Epithelial cell of esophagus (primary cell): Measurements from ENCODE around the gene RBCK1.
A peak's percentile ranks its signal among the peaks of the same experiment; 100 is the strongest.

Source experiments
- DNase-seq: peaks from one replicate; pipeline ENCODE4 v3.0.0; 2010; ENCODE audit warnings: low read depth
- H3K4me3 ChIP-seq: 2 replicates; pipeline ENCODE4 v1.5.1; 2011; ENCODE audit warnings: mild to moderate bottlenecking, low read length, control low read depth
- TF ChIP-seq, protein P1 (sequence below): IDR thresholded peaks from 2 replicates; pipeline ENCODE4 v1.5.1; 2011; ENCODE audit warnings: low read depth, mild to moderate bottlenecking, low read length, control low read depth, inconsistent platforms; ENCODE audit not compliant: insufficient read depth; ENCODE audit errors: missing control alignments

Gene RBCK1

DNA sequence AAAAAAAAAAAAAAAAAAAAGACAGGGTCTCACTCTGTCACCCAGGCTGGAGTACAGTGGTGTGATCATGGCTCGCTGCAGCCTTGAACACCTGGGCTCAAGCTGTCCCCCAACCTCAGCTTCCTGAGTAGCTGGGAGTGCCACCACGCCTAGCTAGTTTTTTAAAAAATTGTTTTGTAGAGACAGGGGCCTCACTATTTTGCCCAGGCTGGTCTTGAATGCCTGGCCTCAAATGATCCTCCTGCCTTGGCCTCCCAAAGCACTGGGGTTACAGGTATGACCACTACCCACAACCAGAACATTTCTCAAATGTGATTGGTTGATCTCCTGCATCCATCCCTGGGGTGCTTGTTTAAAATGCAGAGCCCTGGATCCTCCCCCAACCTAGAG lies 5.6 kb upstream of the RBCK1 start:
- no peak overlapping the region for H3K4me3 ChIP-seq
- DNase-seq, result no peak
- TF ChIP-seq, protein P1, sequence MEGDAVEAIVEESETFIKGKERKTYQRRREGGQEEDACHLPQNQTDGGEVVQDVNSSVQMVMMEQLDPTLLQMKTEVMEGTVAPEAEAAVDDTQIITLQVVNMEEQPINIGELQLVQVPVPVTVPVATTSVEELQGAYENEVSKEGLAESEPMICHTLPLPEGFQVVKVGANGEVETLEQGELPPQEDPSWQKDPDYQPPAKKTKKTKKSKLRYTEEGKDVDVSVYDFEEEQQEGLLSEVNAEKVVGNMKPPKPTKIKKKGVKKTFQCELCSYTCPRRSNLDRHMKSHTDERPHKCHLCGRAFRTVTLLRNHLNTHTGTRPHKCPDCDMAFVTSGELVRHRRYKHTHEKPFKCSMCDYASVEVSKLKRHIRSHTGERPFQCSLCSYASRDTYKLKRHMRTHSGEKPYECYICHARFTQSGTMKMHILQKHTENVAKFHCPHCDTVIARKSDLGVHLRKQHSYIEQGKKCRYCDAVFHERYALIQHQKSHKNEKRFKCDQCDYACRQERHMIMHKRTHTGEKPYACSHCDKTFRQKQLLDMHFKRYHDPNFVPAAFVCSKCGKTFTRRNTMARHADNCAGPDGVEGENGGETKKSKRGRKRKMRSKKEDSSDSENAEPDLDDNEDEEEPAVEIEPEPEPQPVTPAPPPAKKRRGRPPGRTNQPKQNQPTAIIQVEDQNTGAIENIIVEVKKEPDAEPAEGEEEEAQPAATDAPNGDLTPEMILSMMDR, result no peak

DNA sequence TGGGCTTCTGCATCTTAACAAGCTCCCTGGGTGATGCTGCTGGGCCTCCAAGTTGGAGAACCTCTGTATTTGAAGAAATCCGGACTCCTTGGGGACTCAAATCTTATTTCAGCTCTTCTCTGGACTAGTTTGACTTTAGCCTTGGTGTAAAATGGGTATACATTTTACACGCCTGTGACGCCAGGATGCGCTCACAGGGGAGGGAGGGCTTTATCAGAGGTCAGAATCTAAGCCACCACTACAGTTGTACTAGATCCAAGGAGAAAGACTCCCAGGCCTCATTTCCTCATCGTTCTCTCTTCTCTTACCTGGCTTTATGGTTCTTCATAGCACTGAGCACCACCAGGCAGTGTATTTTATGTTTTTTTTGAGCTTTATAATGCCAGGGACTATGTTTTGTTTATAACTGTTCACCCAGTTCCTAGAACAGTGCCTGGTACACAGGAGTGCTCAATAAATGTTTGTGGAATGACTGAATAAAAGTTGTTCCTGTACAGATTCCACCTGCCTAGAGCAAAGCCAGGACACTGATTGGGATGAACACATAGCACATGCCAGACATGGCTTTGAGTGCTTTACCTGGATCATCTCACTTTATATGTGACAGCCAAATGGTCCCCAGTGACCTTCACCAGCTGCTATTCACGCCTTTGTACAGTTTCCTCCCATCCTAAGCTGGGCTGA lies 5.1 kb upstream of the RBCK1 start:
- DNase-seq, result no peak
- TF ChIP-seq, protein P1, result no peak
- no peak overlapping the region for H3K4me3 ChIP-seq

DNA sequence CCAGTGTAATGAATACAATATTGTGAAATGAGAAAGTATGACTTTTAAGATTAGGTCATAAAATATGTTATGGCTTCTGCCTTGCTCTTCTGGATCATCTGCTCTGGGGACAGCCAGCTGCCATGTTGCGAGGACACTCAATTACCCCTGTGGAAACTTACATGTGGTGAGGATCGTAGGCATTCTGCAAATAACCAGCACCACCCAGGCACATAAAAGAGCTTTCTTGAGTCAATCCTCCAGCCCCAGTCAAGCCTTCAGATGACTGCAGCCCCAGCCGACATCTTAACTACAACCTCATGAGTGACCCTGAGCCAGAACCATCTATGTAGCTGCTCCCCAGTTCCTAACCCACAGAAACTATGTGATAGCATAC lies 4.5 kb upstream of the RBCK1 start:
- H3K4me3 ChIP-seq, result no peak overlapping the region
- DNase-seq, result no peak
- TF ChIP-seq, protein P1, result no peak

DNA sequence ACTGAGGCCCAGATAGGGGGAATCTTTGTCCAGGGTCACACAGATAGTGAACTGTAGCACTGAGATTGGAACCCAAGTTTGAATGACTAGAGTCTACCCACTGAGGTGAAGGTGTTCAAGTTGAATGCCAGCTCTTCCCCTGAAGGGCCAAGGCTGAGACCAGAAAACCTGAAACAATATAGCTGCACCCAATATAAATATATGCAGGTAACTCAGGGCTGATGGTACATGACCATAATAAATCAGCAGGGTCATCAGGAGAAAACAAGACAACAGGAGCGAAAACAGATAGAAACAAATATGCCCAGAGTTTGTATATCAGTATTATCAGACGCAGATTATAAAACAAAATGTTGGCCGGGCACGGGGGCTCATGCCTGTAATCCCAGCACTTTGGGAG lies 4.0 kb upstream of the RBCK1 start:
- no peak overlapping the region for H3K4me3 ChIP-seq
- TF ChIP-seq, protein P1, result no peak
- no peak for DNase-seq

DNA sequence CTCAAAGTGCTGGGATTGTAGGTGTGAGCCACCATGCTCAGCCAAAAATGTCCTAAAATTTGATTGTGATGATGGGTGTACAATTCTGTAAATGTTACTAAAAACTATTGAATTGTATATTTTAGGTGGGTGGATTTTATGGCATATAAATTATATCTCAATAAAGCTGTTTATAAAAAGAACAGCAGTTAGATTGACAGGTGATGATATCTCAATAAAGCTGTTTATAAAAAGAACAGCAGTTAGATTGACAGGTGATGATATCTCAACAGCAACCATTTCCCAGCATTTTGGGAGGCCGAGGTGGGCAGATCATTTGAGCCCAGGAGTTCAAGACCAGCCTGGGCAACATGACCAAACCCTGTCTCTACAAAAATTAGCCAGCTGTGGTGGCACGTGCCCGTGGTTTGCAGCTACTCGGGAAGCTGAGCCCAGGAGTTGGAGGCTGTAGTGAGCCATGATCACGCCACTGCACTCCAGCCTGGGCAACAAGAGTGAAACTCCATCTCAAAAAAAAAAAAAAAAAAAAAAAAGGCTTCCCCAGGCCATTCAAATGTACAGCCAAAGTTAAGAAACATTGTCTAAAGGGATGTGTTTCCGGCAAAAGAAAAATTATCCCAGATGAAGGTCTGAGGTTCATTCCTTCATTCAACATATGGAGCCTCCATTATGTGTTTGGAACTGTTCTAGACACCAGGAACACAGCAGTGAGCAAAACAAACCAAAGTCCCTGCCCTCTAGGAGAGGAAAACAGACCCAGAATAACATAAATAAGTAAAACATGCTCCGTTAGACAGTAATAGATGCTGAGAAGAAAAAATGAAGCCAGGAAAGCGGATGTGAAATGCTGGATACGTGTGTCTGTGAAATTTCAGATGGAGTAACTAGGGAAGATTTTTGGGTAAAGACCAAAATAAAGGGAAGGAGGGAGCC lies 1.6 kb upstream of the RBCK1 start:
- no peak overlapping the region for H3K4me3 ChIP-seq
- DNase-seq, result no peak
- TF ChIP-seq, protein P1, result no peak

DNA sequence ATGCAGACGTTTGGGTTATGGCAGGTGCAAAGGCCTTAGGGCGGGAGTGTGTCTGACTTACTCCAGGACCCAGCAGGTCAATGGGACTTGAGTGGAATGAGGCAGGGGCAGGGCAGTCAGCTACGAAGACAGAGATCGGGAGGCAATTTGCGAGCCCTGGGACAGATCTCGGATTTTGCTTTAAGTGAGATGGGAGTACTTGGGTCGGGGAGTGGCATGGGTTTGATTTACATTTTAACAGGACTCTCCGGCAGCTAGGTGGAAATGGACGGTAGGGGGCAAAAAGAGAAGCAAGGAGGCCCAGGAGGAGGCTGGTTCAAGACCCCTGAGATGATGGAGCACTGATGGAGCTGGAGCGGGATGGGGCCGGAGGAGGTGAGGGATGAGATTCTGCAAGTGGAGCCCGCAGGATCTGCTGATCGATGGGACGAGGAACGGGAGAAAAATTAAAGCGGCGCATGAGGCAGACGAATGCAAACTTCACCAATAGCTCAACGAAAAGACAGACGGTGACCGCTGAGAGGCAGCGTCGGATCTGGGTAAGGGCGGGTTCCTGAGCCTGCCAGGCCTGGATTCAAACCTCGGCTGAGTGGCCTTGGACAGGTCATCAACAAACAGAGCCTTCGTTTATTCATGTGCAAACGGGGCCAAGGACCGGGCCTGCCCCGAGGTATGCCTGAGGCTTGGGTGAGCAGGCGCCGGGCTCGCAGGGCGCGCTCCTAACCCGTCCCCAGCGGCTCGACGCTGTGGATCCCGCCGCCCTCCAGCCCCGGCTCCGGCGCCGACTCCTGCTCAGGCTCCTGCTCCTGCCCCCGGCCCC lies 756 bp upstream of the RBCK1 start:
- TF ChIP-seq, protein P1, result peak; percentile 16
- H3K4me3 ChIP-seq, result peak overlapping the region; percentile 47
- DNase-seq, result peak; percentile 80
